Esophagus squamous epithelium (tissue), 5 donors: ENCODE measurements around the gene VPS41. TPM values are rescaled to one million over a fixed set of nuclear protein-coding genes. Genes with fewer than 3 reads are reported as not detected.

Experiments
- DNase-seq: peaks from one replicate; lab custom pipeline; 2025; lab: John Stamatoyannopoulos, UW
- H3K27ac ChIP-seq, 4 donors: fragments of 200-600 bp; sonication (generic); one replicate each; pipeline ENCODE4 v1.5.1; 2016 to 2019; ENCODE audit warnings: mild to moderate bottlenecking in 1 of 4
- H3K27me3 ChIP-seq, 4 donors: fragments of 200-600 bp; sonication (generic); 1 replicate in 3 of 4; 2 replicates in 1 of 4; pipeline versions ENCODE4 v1.5.1 to v1.6.0; 2017 to 2021; ENCODE audit warnings: antibody characterized with exemption in 1 of 4
- H3K36me3 ChIP-seq, 3 donors: fragments of 200-600 bp; sonication (generic); one replicate each; pipeline ENCODE4 v1.5.1; 2016 to 2019
- H3K4me1 ChIP-seq, 3 donors: fragments of 200-600 bp; sonication (generic); one replicate each; pipeline ENCODE4 v1.5.1; 2017 to 2019
- H3K4me3 ChIP-seq, 4 donors: fragments of 200-600 bp; sonication (generic); 1 replicate in 3 of 4; 2 replicates in 1 of 4; pipeline ENCODE4 v1.5.1; 2016 to 2019; ENCODE audit warnings: mild to moderate bottlenecking in 2 of 4, moderate library complexity in 1 of 4
- H3K9me3 ChIP-seq, 3 donors: fragments of 200-600 bp; sonication (generic); one replicate each; pipeline ENCODE4 v1.5.1; 2016 to 2019
- CTCF ChIP-seq, 6 experiments: fragments of 450-650 bp in 4 of 6; fragments of 200-600 bp in 2 of 6; sonication (generic) in 2 of 6; IDR thresholded peaks; one replicate each; pipeline ENCODE4 v1.5.1; 2016 to 2019; ENCODE audit warnings: antibody characterized with exemption in 6 of 6, mild to moderate bottlenecking in 4 of 6, moderate library complexity in 4 of 6
- POLR2A ChIP-seq, 4 donors: fragments of 450-650 bp; IDR thresholded peaks; one replicate each; pipeline ENCODE4 v1.6.1; 2017; ENCODE audit warnings: antibody characterized with exemption in 4 of 4, mild to moderate bottlenecking in 4 of 4, moderate library complexity in 3 of 4
- WGBS, 2 donors: methylation state at CpG; one replicate each; pipeline ENCODE4 v1.1.5; 2018; 5-methylcytosine and 5-hydroxymethylcytosine counted together
- intact Hi-C: fragments of 100-400 bp; cut with DNase I; formaldehyde crosslinking; loops from one replicate; pipeline ENCODE4 v1.15.0; 2022
- total RNA-seq, 4 donors: library from RNA; depleted of rRNA; stranded (reverse); fragments of >200 nt; gene quantifications; one replicate each; pipeline ENCODE4 v1.1.0, GENCODE V29; 2016
- donor health status: DM: yes; HTN: yes; CAD: no.

Gene VPS41
- total RNA-seq, 4 donors from 2014 or later = 14.3 to 25.5 (median 23.2) TPM

GRCh38 chr7:38753347-38753746, 155.6 kb downstream of the VPS41 start:
- intact Hi-C loops = no loop called here
- H3K27me3 ChIP-seq = no peaks in the 10 kb centered on the region
- no peak overlapping the region for H3K4me3 ChIP-seq
- no peak for DNase-seq
- no peak overlapping the region for H3K27ac ChIP-seq
- no peaks in the 10 kb centered on the region for H3K4me1 ChIP-seq
- H3K36me3 ChIP-seq = peaks cover 0 to 76% (median 0%) of the 10 kb centered on the region in 3 donors
- WGBS, 2 donors = 89 to 92% methylated on average over 3 to 4 of the region's 4 CpGs
- TF ChIP-seq POLR2A (IDR thresholded peaks at IDR 0.05) (no peak), CTCF (IDR thresholded peaks at IDR 0.05) (no peak)
- H3K9me3 ChIP-seq = no peaks in the 10 kb centered on the region

- no peak overlapping the region for H3K27ac ChIP-seq
- intact Hi-C loops = no loop called here
- TF ChIP-seq POLR2A (IDR thresholded peaks at IDR 0.05) = no peak
- TF ChIP-seq CTCF (IDR thresholded peaks at IDR 0.05) = no peak
- H3K9me3 ChIP-seq = no peaks in the 10 kb centered on the region
- no peaks in the 10 kb centered on the region for H3K4me1 ChIP-seq
- WGBS, 2 donors = 94 to 100% methylated on average over 1 of the region's 1 CpG
- peaks cover 0 to 75% (median 0%) of the 10 kb centered on the region in 3 donors for H3K36me3 ChIP-seq
- no peaks in the 10 kb centered on the region for H3K27me3 ChIP-seq
- no peak overlapping the region for H3K4me3 ChIP-seq
- no peak for DNase-seq
These were observed 157.6 kb downstream of the VPS41 start for GRCh38 chr7:38751416-38751815.

DNA sequence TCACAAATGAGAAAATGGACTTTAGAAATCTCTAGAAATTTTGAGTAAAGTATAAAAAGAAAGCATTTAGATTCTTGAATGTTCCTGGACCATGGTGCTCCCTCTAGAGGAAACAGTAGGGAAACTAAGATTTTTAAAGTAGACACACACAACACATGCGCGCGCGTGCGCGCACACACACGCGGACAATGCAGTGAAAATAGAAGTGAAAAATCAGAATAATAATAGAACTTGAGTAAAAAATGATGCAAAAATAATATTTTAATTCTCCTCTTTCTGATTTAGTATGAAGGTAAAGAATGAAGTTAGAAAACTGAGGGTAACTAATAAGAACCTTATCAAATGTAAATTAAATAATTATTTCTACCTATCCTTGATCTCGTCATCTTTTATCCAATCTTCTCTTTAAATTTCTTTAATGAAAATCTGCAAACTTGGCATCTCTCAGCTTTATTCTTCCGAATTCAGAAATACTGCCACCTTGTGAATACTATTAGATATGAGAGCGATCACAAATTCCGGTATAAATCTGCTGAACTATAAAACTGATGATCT, 160.9 kb downstream of the VPS41 start:
- no peak for DNase-seq
- peak in 1 of 6 experiments; percentile 17 for TF ChIP-seq CTCF (IDR thresholded peaks at IDR 0.05)
- TF ChIP-seq POLR2A (IDR thresholded peaks at IDR 0.05) = no peak
- intact Hi-C loops = no loop called here

DNA sequence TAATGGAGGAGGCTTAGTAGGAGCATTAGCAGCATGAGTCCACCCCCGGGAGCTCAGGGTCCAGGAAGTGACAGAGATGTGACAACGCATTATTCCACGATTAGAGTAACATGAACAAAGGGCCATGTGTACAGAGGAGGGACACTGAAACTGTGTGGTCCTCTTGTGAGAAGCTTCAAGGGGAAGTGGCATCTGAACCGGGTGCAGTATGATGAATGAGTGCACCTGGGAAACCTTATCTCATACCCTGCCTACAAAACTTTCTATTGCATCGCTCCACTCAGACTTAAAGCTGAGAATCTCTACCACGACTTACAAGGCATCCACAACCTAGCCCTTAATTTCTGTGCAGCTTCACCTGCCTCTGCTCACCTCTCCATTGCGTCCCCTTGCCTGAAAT, 162.6 kb downstream of the VPS41 start:
- no peak for DNase-seq
- no peak for TF ChIP-seq POLR2A (IDR thresholded peaks at IDR 0.05)
- no peak for TF ChIP-seq CTCF (IDR thresholded peaks at IDR 0.05)
- Histone ChIP-seq H3K4me1 (no peaks in the 10 kb centered on the region), H3K27ac (no peak overlapping the region), H3K36me3 (peaks cover 0 to 81% (median 0%) of the 10 kb centered on the region in 3 donors), H3K27me3 (no peaks in the 10 kb centered on the region), H3K4me3 (no peak overlapping the region), H3K9me3 (no peaks in the 10 kb centered on the region)
- intact Hi-C loops = no loop called here
- WGBS, 2 donors = 77 to 85% methylated on average over 7 of the region's 7 CpGs

More for the DNA sequence above, 160.9 kb downstream of the VPS41 start:
- 89 to 92% methylated on average over 12 of the region's 12 CpGs for WGBS, 2 donors
- H3K4me3 ChIP-seq = no peak overlapping the region
- no peaks in the 10 kb centered on the region for H3K9me3 ChIP-seq
- H3K4me1 ChIP-seq = no peaks in the 10 kb centered on the region
- peaks cover 0 to 81% (median 0%) of the 10 kb centered on the region in 3 donors for H3K36me3 ChIP-seq
- H3K27ac ChIP-seq = no peak overlapping the region
- H3K27me3 ChIP-seq = no peaks in the 10 kb centered on the region

- TF ChIP-seq CTCF (IDR thresholded peaks at IDR 0.05) (no peak), POLR2A (IDR thresholded peaks at IDR 0.05) (no peak)
- no peaks in the 10 kb centered on the region for H3K27me3 ChIP-seq
- H3K27ac ChIP-seq = no peak overlapping the region
- intact Hi-C loops = no loop called here
- DNase-seq = no peak
- H3K36me3 ChIP-seq = peaks cover 0 to 81% (median 7%) of the 10 kb centered on the region in 3 donors
- no peaks in the 10 kb centered on the region for H3K9me3 ChIP-seq
- H3K4me1 ChIP-seq = no peaks in the 10 kb centered on the region
- no peak overlapping the region for H3K4me3 ChIP-seq
- 65 to 67% methylated on average over 3 of the region's 3 CpGs for WGBS, 2 donors
These were observed 164.2 kb downstream of the VPS41 start for GRCh38 chr7:38744746-38745145.
